Gastroesophageal sphincter (tissue), 3 donors: ENCODE data around the gene GMDS.

Experiments used
- POLR2AphosphoS5 ChIP-seq: sonication (generic); formaldehyde crosslinking; IDR thresholded peaks from one replicate; pipeline ENCODE4 v1.6.1; 2017; ENCODE audit warnings: antibody characterized with exemption
- TF ChIP-seq, protein P1 (sequence below), 4 experiments: fragments of 200-600 bp in 2 of 4; fragments of 450-650 bp in 2 of 4; sonication (generic) in 1 of 4; IDR thresholded peaks; one replicate each; pipeline ENCODE4 v1.5.1; 2017 to 2019; ENCODE audit warnings: antibody characterized with exemption in 4 of 4, mild to moderate bottlenecking in 2 of 4, moderate library complexity in 2 of 4

GRCh38 chr6:2173203-2173961 lies 72.0 kb downstream of the GMDS start:
- TF ChIP-seq POLR2AphosphoS5: no peak
- TF ChIP-seq, protein P1, sequence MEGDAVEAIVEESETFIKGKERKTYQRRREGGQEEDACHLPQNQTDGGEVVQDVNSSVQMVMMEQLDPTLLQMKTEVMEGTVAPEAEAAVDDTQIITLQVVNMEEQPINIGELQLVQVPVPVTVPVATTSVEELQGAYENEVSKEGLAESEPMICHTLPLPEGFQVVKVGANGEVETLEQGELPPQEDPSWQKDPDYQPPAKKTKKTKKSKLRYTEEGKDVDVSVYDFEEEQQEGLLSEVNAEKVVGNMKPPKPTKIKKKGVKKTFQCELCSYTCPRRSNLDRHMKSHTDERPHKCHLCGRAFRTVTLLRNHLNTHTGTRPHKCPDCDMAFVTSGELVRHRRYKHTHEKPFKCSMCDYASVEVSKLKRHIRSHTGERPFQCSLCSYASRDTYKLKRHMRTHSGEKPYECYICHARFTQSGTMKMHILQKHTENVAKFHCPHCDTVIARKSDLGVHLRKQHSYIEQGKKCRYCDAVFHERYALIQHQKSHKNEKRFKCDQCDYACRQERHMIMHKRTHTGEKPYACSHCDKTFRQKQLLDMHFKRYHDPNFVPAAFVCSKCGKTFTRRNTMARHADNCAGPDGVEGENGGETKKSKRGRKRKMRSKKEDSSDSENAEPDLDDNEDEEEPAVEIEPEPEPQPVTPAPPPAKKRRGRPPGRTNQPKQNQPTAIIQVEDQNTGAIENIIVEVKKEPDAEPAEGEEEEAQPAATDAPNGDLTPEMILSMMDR (IDR thresholded peaks at IDR 0.05): no peak
